Measurements from ENCODE around the gene SLC22A4. TPM values are rescaled to one million over a fixed set of nuclear protein-coding genes. Genes with fewer than 3 reads are reported as not detected.

Gene SLC22A4
- total RNA-seq, 3 donors from 2014 or later: 2.7 to 13.4 (median 3.6) TPM

GRCh38 chr5:132253008-132253441 is 41.2 kb upstream of the SLC22A4 start:
- Histone ChIP-seq H3K9me3 (no peaks in the 10 kb centered on the region), H3K4me3 (no peak overlapping the region), H3K4me1 (ENCODE audit: low read depth) (peaks cover 3% of the 10 kb centered on the region), H3K36me3 (ENCODE audit: low read depth) (no peaks in the 10 kb centered on the region)
- DNase-seq (no peak), ATAC-seq (peak; percentile 53)
- intact Hi-C loops (cut with DNase I, micrococcal nuclease): no loop called here
- no peak for TF ChIP-seq CTCF (IDR thresholded peaks at IDR 0.05)

- ATAC-seq: peak; percentile 64
- intact Hi-C loops (cut with DNase I, micrococcal nuclease): no loop called here
- H3K4me3 ChIP-seq: no peak overlapping the region
- H3K36me3 ChIP-seq (ENCODE audit: low read depth): no peaks in the 10 kb centered on the region
- no peak for DNase-seq
- no peaks in the 10 kb centered on the region for H3K9me3 ChIP-seq
- no peak for TF ChIP-seq CTCF (IDR thresholded peaks at IDR 0.05)
- peaks cover 3% of the 10 kb centered on the region for H3K4me1 ChIP-seq (ENCODE audit: low read depth)
These were observed 40.5 kb upstream of the SLC22A4 start for GRCh38 chr5:132253452-132254320.

DNA sequence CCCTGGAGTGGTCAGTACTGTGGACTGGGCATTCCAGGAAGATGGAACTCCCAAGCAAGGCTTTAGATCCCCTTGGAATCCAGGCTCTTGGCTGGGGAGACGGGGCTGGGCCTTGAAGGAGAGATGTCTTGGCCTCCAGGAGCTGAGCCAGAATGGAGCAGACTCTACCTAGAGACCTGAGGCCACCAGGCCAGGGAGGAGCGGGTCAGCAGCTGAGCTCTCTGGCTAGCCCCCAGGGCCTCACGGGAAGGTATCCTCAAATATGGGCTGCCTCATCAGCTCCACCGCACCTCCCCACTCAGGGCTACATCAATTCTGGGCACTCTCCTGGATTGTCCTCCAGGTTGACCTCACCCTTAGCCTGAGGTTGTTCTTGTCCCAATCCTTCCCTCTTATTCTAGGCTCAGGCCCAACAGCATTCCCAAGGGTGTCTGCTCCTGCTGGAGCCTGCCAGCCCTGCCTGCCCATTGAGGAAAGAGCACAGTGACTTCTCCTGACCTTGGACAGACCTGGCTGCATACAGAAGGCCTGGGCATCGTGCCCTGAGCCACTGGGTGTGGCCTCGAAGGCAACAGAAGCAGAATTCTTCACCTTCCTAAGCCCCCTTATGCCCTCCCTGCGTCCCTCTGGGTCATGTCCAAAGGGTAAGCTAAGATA is 39.7 kb upstream of the SLC22A4 start:
- ATAC-seq: no peak
- H3K36me3 ChIP-seq (ENCODE audit: low read depth): no peaks in the 10 kb centered on the region
- no peak for DNase-seq
- intact Hi-C loops (cut with DNase I, micrococcal nuclease): no loop called here
- no peak for TF ChIP-seq CTCF (IDR thresholded peaks at IDR 0.05)
- H3K4me1 ChIP-seq (ENCODE audit: low read depth): peaks cover 3% of the 10 kb centered on the region
- H3K9me3 ChIP-seq: no peaks in the 10 kb centered on the region
- no peak overlapping the region for H3K4me3 ChIP-seq

- intact Hi-C loops (cut with DNase I, micrococcal nuclease): no loop called here
- no peak overlapping the region for H3K4me3 ChIP-seq
- no peak for TF ChIP-seq CTCF (IDR thresholded peaks at IDR 0.05)
- no peaks in the 10 kb centered on the region for H3K36me3 ChIP-seq (ENCODE audit: low read depth)
- no peak for ATAC-seq
- no peak for DNase-seq
- no peaks in the 10 kb centered on the region for H3K9me3 ChIP-seq
- H3K4me1 ChIP-seq (ENCODE audit: low read depth): peaks cover 3% of the 10 kb centered on the region
These were observed 38.0 kb upstream of the SLC22A4 start for GRCh38 chr5:132256086-132256782.

DNA sequence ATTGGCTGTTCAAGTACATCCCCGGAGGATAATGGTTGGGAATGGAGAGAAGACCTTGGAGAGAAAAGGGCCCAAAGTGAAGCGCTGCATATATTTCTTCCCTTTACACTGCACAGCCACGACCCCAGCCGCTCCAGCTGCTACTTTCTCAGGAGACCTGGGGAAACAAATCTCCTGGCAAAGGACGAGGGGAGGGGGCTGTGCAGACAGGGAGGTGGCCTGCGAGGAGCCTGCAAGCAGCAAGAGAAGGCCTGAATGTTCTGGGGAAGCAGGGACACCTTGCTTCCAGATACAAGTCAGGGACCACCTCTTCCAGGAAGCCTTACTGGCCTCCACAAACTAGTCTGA is 37.4 kb upstream of the SLC22A4 start:
- Histone ChIP-seq H3K4me1 (ENCODE audit: low read depth) (peaks cover 3% of the 10 kb centered on the region), H3K9me3 (no peaks in the 10 kb centered on the region), H3K4me3 (no peak overlapping the region), H3K36me3 (ENCODE audit: low read depth) (no peaks in the 10 kb centered on the region)
- intact Hi-C loops (cut with DNase I, micrococcal nuclease): no loop called here
- TF ChIP-seq CTCF (IDR thresholded peaks at IDR 0.05): no peak
- no peak for ATAC-seq
- DNase-seq: no peak

All from mucosa of descending colon (tissue), 3 donors.